Fibroblast of upper back skin (primary cell): ENCODE measurements around the gene RNU5D-1.

Source experiments
- DNase-seq: peaks from one replicate; pipeline ENCODE4 v3.0.0-alpha.2; 2013

Gene RNU5D-1

DNA sequence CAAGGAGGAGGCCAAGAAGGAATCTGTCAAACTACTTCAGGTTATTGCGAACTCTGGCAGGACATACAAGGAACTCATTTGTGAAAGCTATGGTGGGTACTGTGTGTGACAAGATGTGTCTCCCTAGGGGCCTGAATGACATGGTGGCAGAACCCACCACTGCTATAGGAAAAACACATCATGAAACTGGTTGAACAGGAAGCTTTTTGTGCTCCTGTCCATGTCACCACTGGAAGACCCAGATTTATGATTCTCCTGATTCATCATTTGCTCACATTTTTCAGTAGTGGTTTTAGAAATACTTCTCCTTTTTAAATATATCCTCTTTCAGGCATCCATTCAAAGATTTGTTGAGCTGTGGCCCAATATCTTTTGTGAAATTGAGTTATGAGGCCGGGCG is 32.8 kb downstream of the RNU5D-1 start:
- DNase-seq: no peak

DNA sequence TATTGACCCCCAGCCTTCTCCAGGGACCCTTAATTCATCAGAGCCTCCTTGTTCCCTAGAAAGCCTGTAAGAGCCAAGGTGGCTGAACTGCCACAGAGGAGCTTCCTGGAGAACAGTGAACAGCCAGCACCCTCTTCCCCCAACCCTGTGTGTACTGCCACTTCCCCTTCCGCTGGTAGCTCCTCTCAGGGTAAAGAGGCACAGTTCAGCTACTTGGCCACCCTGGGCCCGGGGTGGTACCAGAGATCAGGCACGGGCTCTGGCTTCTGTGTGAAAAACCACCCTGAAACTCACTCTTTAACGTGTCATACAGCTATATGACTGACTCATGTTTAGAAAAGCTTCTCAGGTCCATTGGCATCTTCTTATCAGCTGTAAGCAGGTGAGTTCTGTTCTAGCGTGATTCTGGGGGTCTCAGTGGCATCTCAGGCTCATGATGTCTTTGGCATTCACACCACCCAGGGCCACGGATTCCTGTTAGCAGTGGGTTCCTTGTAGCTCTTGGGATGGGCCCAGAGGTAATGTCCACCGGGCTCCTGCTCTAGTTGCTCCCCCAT is 34.1 kb downstream of the RNU5D-1 start:
- DNase-seq: no peak

DNA sequence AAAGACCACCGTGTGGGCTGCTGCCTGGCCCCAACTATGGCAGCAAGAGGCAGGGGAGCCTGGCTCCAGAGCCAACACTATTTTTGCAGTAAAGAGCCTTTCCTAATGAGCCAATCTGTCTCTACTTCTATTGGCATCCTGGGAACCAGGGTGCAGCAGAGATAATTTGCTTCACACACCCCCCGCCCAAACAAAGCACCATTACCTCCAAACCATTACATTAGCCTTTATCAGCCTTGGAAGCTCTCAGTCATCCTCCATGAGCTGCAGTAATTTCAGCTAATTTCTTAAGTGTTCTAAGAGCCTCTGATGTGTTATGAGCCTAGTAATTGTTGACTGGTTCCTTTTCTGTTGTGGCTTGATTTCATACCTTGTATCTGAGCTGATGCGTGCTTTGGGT is 34.9 kb downstream of the RNU5D-1 start:
- DNase-seq: no peak

DNA sequence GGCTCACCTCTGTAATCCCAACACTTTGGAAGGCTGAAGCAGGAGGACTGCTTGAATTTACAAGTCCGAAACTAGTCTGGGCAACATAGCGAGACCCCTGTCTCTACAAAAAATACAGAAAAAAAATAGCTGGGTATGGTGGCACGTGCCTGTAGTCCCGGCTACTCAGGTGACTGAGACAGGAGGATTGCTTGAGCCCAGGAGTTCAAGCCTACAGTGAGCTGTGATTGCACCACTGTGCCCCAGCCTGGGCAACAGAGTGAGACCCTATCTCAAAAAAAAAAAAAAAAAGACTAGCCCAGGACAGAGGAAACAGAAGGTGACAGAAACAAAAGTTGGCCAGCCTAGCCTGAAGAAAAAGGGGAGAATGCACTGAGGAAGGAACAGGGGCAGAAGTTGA is 35.3 kb downstream of the RNU5D-1 start:
- DNase-seq: no peak

DNA sequence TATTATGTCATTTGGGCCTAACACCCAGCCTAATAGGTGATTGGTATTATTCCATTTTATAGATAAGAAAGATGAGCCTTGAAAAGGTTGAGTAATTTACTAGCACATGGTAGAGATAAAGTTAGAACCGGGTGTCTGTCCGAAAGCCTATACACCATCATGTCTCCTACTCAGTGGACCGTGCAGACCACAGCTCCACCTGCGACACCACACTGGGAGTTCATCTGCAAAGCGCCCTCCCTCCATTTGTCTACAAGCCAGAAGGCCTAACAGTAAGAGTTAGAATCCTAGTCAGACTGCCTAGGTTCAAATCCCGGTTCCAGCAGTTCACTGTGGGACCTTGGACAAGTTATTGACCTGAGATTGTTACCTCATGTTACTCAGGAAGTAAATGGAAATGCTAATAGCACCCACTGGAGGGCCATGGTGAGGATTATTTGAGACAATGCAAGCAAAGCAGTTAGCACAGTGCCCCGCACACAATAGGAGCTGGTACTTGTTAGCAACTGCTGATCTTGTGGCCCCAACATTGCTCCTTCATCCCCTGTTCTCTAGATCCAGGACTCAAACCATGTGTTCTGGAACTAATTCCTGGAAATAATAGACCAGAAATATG is 36.0 kb downstream of the RNU5D-1 start:
- DNase-seq: no peak

DNA sequence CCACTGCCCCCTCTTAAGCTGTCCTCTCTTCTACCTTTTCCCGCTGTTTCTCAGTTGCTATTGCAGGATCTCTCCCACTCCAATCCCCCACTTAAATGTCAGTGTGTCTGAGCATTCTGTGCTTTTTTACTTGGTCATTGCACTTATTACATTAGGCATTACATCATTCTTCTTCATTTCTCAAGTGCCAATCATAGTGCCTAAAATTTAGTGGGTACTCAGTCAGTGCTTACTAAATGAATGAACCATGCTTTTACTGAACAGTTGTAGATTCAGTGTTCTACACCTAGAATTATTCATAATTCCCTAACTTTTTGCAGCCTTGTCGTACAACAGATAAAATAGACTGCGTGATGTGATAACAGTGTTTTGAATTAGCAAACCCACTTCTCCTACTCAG is 37.1 kb downstream of the RNU5D-1 start:
- no peak for DNase-seq

DNA sequence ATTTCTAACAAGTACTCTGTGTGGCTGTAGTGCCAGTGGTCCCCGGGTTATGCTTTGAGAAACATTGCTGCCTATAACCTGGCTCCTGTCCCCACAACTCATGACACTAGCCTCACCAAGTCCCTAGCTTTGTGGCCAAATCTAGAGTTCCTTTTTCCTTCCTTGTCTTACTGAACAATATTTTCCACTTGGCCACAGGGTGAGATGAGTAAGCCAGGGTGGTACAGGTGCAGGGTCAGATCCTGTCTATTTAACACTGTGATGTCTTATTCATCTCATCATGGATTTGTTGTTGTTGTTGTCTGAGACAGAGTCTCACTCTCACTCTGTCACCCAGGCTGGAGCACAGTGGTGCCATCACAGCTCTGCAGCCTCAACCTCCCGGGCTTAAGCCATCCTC is 37.8 kb downstream of the RNU5D-1 start:
- DNase-seq: no peak

DNA sequence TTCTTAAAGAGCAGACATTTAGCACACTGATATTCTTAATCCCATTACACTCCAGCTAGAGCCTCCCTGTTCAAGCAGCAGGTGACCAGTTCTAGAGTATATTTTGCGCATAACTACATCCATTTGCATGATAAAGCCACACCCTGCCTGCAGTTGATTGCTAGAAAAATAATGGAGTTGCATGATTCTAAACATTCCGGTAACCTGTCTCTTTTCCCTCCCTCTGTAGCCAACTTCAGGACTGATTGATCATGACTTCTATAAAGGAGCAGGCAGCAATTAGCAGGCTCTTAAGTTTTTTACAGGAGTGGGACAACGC is 41.6 kb downstream of the RNU5D-1 start:
- DNase-seq: no peak

DNA sequence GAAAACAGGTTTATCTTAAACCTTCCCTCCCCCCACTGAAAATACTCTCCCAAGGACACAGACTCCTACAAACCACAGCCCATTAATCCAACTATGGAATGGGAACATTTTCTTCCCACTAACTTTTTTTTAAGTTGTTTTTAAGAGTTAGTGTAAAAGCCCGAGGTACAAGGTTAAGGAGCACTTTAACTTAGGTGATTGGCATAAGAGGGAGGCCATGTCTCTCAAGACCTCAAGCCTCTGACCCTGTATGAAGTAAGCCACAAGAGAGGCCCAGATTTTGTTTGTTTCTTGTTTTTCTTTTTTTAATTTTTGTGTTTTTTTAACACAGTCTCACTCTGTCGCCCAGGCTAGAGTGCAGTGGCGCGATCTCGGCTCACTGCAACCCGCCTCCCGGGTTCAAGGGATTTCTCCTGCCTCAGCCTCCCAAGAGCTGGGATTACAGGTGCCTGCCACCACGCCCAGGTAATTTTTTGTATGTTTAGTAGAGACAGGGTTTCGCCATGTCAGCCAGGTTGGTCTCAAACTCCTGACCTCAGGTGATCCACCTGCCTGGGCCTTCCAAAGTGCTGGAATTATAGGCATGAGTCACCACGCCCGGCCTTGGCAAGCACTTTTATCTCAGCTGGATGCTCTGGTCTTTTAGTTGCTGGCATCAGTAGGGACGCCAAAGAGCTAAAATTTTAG is 42.1 kb downstream of the RNU5D-1 start:
- DNase-seq: no peak

DNA sequence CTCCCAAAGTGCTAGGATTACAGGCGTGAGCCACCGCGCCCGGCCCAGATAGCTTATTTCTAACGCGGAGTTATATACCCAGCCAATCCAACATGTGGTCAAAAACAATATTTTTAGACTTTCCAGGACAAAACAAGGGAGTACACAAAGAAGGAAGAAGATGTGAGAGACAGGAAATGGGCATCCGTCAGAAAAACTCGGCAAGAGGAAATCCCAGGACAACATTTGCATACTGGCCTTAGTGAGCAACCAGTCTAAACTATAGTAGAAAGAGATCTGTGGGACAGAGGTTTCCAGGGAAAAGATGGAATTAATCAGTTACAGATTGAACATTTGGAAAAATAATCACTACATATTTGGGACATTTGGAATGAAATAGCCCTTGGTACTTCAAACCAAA is 45.1 kb downstream of the RNU5D-1 start:
- DNase-seq: no peak

DNA sequence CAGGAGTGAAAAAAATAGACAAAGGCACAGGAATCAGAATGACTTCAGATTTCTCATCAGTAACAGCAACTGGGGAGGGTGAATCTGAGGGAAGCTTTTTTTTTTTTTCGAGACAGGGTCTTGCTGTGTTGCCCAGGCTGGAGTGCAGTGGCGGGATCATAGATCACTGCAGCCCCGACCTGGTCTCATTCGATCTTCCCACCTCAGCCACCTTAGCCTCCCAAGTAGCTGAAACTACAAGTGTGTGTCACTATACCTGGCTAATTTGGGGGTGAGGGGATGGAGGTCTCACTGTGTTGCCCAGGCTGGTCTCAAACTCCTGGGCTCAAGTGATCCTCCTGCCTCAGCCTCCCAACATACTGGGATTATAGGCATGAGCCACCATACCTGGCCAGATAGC is 45.8 kb downstream of the RNU5D-1 start:
- no peak for DNase-seq

DNA sequence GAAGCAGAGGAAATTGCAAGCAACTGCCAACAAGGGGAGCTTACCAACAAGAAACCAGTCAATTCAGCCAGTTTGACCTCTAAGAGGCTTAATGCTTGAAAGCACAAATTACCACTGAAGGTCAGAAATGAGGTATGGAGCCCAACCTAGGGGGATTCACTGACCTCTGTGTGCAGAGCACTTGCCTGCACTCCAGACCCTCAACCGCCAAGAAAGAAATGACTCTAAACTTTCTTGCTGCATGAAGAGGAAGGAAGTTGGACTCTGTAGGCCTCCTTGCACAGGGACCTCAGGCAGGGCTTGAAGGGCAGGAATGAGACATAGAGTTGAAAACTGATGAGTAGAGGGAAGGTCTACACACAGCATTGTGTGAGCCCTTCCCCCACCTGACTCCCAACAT is 46.4 kb downstream of the RNU5D-1 start:
- no peak for DNase-seq

DNA sequence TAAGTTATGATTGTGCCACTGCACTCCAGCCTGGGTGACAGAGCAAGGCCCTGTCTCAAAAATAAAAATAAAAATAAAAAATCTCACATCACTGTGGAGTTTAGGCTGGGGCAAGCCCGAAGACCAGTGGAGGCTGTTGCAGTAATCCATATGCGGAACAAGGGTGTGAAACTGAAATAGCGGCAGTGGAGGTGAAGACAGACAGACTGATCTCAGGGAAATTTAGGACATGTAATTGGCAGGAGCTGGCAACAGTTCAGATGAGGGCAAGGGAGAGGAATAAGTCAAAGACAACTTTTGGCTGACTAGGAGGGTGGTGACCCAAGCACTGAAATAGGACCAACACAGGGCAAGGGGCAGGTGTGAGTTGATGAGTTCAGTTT is 48.1 kb downstream of the RNU5D-1 start:
- no peak for DNase-seq

DNA sequence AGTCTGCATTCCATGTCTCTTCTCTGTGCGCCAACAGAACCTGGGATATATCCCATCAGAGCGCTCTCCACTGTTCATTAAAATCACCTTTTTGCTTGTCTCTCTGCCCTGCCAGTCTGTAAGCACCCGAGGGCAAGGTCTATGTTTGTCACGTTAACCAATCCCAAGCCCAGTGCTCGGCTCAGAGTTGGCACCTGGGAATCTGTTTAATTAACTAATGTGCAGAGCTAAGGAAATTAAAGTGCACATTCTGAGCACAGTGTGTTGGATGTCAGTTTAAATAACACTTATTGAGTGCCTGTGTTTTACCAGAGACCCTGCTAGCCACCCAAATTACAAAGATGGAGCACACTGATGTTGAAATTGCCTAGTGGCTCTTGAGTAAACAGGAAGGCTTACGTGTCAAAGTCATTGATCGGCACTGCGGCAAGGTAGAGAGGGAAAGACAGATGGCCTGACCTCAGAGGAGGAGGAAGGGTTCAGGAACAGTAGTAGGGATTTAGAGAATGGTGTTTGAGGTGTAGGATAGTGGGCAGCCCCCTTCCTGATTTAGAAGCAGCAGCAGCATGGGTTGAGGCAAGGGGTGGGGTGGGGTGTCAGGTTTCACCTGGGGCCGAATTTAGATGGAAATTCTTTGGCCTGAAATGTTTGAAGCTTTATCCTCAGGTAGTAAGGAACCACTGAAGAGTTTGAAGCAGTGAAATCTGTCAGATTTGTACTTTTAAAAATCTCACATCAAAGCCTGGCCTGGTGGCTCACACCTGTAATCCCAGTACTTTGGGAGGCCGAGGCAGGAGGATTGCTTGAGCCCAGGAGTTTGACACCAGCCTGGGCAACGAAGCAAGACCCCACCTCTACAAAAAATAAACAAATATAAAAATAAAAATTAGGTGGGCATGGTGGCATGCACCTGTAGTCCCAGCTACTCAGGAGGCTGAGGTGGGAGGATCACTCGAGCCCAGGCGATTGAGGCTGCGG is 48.8 kb downstream of the RNU5D-1 start:
- no peak for DNase-seq
